Left cardiac atrium (tissue), 4 donors: ENCODE results near the gene UBE2D1. TPM values are rescaled to one million over a fixed set of nuclear protein-coding genes. Genes with fewer than 3 reads are reported as not detected.

Source experiments
- ATAC-seq, 2 donors: fragments of 200-7000 bp; cut with Tn5 transposase; one replicate each; pipeline ENCODE4 v1.9.1; 2020; ENCODE audit warnings: mild to moderate bottlenecking in 2 of 2, moderate library complexity in 2 of 2
- DNase-seq: peaks from one replicate; pipeline ENCODE4 v3.0.0-alpha.2; 2020
- intact Hi-C, 2 donors: fragments of 100-400 bp; cut with DNase I; formaldehyde crosslinking; loops; one replicate each; pipeline versions ENCODE4 v1.14.1 to v1.15.1; 2022 to 2023
- total RNA-seq, 2 donors: library from RNA; stranded (reverse); fragmentation: NEBNext Ultra II Directional; extraction: Animal tissue kit (Norgen Biotek cat#: 25700); gene quantifications; one replicate each; pipeline ENCODE4 v1.2.1, GENCODE V29; 2021
- donor health status: DM: no; HTN: yes; CAD: no.
- donor health status: DM: no; HTN: yes; CAD: no; lungs with severe emphysema.
- donor health status: DM: yes; HTN: yes; CAD: no.
- donor health status: Dilated cardiomyopathy.

Gene UBE2D1
- total RNA-seq, 2 donors from 2014 or later, result 27.8 to 31.3 TPM

GRCh38 chr10:58331646-58332045 lies 3.2 kb upstream of the UBE2D1 start:
- no peak for DNase-seq
- no peak for ATAC-seq
- intact Hi-C loops, result loop anchor here in 1 of 2 donors (10.0 kb wide), 1 partner anchor 53 kb away; the partner anchor contains the start of gene TFAM

DNA sequence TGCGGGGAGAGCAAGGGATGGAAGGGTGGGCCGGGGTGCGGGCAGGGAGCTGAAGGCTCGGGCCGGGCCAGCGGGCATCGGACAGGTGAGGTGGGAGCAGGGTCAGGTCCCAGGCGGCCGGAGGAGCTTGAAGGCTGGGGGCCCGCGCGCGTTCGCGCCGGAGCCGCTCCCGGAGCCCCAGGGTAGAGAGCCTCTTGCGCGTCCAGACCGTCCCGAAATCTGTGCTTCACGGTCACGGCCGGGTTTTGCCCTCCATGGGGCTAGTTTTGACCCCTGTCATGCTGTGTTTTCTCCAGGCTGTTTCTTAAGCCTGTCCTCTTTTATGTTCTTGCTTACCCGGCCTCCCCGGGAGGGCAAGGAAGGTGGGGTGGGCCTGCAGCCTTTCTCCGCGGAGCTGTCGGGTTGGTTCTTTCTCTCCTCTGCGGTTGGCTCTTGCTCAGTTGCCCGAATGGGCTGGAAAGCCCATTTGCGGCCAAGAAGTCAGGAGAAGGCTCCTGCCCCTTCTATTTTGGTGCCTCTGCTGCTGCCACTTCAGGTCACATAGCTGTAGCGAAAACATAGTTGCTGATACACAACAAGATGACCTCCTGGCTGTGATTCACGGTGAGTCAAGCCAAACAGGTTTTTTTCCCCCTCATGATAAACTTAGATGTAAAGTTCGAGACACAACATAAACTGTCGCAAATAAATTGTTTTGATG lies 650 bp downstream of the UBE2D1 start:
- DNase-seq, result peak; percentile 39
- intact Hi-C loops, result loop anchor here in 1 of 2 donors (2.0 to 10.0 kb wide), 2 partner anchors 49 to 67 kb away; partner anchors contain the start of genes CISD1 and TFAM
- ATAC-seq, result peak; percentile 71 to 79

DNA sequence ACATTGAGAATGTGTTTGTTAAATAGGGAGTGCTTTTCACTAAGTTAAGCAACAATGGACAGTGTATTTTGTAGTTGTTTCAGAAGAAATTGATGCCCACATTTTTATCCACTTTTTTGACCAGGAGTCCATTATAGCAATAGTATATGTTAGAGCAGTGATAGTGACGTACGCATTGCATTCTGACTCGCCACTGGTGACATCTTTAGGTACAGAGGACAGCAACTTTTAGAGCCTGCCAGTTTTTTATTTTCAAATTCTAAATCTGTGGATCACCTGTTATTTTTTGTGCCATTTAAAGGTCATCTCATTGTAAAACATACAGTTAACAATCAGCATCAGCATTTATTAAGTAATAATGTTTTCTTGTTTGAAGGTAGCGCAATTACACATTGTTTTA lies 1.4 kb downstream of the UBE2D1 start:
- intact Hi-C loops, result loop anchor here in 1 of 2 donors (10.0 kb wide), 1 partner anchor 49 kb away; the partner anchor contains the start of gene TFAM
- ATAC-seq (no peak), DNase-seq (no peak)

- DNase-seq (no peak), ATAC-seq (no peak)
- intact Hi-C loops, result no loop called here
Measured at GRCh38 chr10:58341422-58341821, 6.6 kb downstream of the UBE2D1 start.

DNA sequence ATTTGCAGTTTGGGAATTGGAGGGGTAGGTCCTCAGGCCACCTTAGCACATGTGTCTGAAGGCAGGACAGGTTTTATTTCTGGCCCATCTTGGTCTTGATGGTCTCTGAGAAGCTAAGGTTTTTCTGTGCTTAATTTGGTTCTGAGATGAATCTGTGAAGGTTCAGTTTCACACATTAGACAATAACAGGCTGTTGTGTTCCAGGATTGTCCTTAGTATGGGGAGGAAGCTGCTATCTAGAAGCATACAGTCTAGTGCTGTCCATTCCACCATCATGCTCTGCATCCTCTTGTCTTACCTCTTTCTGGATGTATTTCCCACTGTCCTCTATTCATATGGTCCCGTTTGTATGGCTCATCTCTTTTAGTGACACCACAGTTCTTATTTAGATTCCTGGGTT lies 7.1 kb downstream of the UBE2D1 start:
- DNase-seq, result no peak
- ATAC-seq, result no peak
- intact Hi-C loops, result no loop called here

DNA sequence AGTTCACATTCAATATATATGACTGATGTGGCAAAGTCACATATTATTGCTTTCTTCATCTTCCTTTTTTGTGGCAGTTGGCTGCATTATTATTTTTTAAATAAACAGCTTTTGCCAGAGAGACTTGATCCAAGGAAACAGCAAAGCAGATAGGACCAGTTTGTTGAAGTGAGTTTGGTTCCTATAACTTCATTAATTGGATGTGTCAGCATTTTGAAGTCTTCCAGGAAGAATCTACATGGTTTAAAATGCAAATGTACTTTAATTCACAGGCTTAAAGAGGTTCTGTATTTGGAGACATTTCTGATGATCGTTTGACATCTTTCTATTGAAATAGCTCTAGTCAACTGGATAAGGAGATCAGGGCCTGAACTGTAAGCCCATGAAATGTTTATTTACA lies 13.2 kb downstream of the UBE2D1 start:
- DNase-seq, result no peak
- no peak for ATAC-seq
- intact Hi-C loops, result no loop called here

- no peak for ATAC-seq
- no peak for DNase-seq
- intact Hi-C loops, result no loop called here
Measured at GRCh38 chr10:58348571-58349033, 13.8 kb downstream of the UBE2D1 start.

GRCh38 chr10:58350023-58350422 lies 15.2 kb downstream of the UBE2D1 start:
- DNase-seq (no peak), ATAC-seq (no peak)
- intact Hi-C loops, result no loop called here

DNA sequence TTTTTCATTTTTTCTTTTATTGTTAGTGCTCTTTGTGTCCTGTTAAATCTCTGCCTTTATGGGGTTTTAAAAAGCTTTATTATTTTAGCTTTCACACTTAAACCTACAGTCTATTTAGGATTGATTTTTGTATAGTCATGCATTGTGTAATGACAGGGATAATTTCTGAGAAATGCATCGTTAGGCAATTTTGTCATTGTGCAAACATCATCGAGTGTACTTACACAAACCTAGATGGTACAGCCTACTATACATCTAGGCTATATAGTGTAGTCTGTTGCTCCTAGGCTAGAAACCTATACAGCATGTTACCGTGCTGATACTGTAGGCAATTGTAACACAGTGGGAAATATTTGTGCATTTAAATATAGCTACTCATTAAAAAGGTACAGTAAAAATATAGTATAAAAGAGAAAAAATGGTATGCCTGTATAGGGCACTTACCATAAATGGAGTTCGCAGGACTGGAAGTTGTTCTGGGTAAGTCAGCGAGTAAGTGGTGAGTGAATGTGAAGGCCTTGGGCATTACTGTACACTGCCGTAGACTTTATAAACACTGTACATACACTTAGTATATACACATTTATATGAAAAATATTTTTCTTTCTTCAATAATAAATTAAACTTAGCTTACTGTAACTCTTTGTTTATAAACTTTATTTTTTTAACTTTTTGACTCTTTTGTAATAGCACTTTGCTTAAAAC lies 16.0 kb downstream of the UBE2D1 start:
- intact Hi-C loops, result no loop called here
- ATAC-seq (no peak), DNase-seq (no peak)

GRCh38 chr10:58351616-58352578 lies 17.1 kb downstream of the UBE2D1 start:
- intact Hi-C loops, result no loop called here
- ATAC-seq (no peak), DNase-seq (no peak)

GRCh38 chr10:58352956-58353610 lies 18.3 kb downstream of the UBE2D1 start:
- ATAC-seq, result no peak
- intact Hi-C loops, result no loop called here
- no peak for DNase-seq

- intact Hi-C loops, result no loop called here
- ATAC-seq (peak in 1 of 2 donors; percentile 27), DNase-seq (no peak)
Measured at GRCh38 chr10:58356756-58357155, 21.9 kb downstream of the UBE2D1 start.

GRCh38 chr10:58358314-58358933 lies 23.6 kb downstream of the UBE2D1 start:
- intact Hi-C loops, result no loop called here
- DNase-seq (no peak), ATAC-seq (no peak)

DNA sequence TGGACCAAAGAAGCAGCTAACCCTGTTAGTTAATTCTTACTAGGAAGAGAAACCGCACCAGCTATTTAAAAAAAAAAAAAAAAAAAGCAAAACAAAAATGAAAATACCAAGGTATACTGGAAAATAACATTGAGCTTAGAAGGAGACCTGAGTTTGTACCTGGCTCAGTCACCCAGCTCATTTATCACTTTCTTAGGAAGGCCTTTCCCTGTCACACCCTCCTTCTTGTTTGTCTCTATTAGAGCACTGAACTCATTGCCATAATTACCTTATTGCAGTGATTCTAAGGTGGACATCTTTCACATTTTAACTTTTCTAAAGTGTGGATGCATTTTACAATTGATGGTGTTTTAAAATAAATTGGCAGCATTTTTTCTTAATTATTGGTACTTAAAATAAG lies 24.1 kb downstream of the UBE2D1 start:
- no peak for ATAC-seq
- intact Hi-C loops, result no loop called here
- DNase-seq, result no peak

DNA sequence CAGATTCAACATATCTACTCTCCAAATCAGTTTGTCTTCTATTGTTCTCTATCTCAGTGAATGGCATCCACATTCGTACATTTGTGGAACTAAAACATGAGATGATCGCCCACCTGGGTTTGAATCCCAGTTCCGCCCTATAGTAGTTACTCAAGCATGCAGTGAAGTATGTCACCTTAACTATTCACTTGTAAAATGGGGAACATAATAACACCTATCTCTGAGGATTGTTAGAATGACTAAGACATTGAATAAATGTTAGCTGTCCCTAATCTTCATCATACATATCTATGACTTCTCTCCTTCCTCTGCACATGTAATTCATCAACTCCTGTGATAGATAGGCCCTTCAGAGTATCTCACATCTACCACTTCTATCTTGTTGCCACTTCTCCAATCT lies 24.7 kb downstream of the UBE2D1 start:
- DNase-seq, result no peak

DNA sequence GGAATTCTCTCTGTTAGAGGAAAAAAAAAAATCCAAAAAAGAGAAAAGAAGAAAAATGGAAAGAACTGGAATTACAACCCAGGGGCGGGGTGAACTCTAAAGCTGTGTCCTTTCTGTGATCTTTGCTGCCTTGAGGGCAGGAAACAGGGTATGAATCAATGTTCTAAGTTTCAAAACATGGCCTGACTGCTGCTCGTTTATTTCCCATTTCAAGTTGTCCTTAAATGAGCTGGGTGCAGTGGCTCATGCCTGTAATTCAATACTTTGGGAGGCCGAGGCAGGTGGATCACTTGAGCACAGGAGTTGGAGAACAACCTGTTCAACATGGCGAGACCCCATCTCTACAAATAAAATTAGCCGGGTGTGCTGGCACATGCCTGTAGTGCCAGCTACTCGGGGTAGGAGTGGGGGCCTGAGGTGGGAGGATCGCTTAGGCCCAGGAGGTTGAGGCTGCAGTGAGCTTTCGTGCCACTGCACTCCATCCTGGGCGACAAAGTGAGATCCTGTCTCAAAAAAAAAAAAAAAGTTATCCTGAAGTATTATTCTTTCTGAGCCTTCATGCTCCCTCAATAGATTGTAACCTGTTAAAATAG lies 25.7 kb downstream of the UBE2D1 start:
- no peak for DNase-seq
- ATAC-seq, result no peak
- intact Hi-C loops, result no loop called here

More for the DNA sequence above, 24.7 kb downstream of the UBE2D1 start:
- ATAC-seq, result no peak
- intact Hi-C loops, result no loop called here

DNA sequence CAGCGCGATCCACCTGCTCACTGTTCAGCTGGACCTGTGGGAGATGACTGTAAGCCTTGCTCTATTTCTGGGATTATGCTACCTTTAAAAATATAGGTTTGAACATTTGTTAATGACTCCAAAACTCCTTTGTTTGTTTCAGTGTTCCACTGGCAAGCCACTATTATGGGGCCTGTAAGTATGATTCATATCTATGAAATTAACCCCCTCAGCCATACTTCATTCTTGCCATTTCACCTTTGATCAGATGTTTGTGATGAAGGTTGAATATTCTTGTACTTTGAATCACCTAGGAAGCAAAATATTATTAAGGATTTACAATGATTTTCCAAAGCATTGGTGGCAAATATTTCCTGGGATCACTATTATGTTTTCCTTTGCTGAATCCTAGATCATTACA lies 26.5 kb downstream of the UBE2D1 start:
- no peak for DNase-seq

More for the DNA sequence above, 26.5 kb downstream of the UBE2D1 start:
- no peak for ATAC-seq
- intact Hi-C loops, result no loop called here
